GM10248 (cell line): ENCODE results near the gene CLSTN3.

Experiments
- CTCF ChIA-PET: fragments of 300-600 bp; sonication (Branson Sonifier 250); formaldehyde crosslinking; extraction: SDS; loops from one replicate; lab custom pipeline; 2021; ENCODE audit warnings: antibody characterized with exemption; lab: Yijun Ruan, JAX
- POLR2A ChIA-PET: fragments of 350-650 bp; sonication (Branson Sonifier 250); formaldehyde crosslinking; extraction: SDS; loops from one replicate; lab custom pipeline; 2020; ENCODE audit warnings: antibody characterized with exemption; lab: Yijun Ruan, JAX
- DNase-seq: peaks from one replicate; pipeline ENCODE4 v3.0.0; 2012; ENCODE audit errors: extremely low spot score
- CTCF ChIP-seq: IDR thresholded peaks from 2 replicates; pipeline ENCODE4 v1.5.1; 2012; ENCODE audit warnings: mild to moderate bottlenecking, low read depth; ENCODE audit errors: extremely low read depth, missing control alignments, control extremely low read depth

CLSTN3 gene

GRCh38 chr12:7134396-7135166 is 4.4 kb downstream of the CLSTN3 start:
- POLR2A ChIA-PET, result no interaction called here
- DNase-seq, result no peak
- CTCF ChIA-PET, result interaction anchor here (1.3 kb wide), 1 partner anchor 10 kb away, joined by 4 read pairs; no protein-coding TSS in a partner anchor
- no peak for TF ChIP-seq CTCF

GRCh38 chr12:7136071-7136470 is 5.9 kb downstream of the CLSTN3 start:
- CTCF ChIA-PET, result interaction anchor here (1.4 kb wide), 1 partner anchor 8 kb away, joined by 5 read pairs; no protein-coding TSS in a partner anchor
- TF ChIP-seq CTCF, result no peak
- POLR2A ChIA-PET, result no interaction called here
- DNase-seq, result no peak

- no peak for TF ChIP-seq CTCF
- DNase-seq, result no peak
- ChIA-PET POLR2A (no interaction called here), CTCF (interaction anchor here (1.4 kb wide), 1 partner anchor 8 kb away, joined by 5 read pairs; no protein-coding TSS in a partner anchor)
Measured at GRCh38 chr12:7136676-7137075, 6.5 kb downstream of the CLSTN3 start.

- ChIA-PET POLR2A (no interaction called here), CTCF (no interaction called here)
- TF ChIP-seq CTCF, result no peak
- no peak for DNase-seq
Measured at GRCh38 chr12:7137908-7138307, 7.7 kb downstream of the CLSTN3 start.

GRCh38 chr12:7139200-7139599 is 9.0 kb downstream of the CLSTN3 start:
- ChIA-PET POLR2A (no interaction called here), CTCF (interaction anchor here (0.7 to 1.6 kb wide), 4 partner anchors 8 to 31 kb away, joined by 3 to 4 read pairs (median 3); no protein-coding TSS in a partner anchor)
- no peak for TF ChIP-seq CTCF
- no peak for DNase-seq

- POLR2A ChIA-PET, result interaction anchor here (0.7 kb wide), 1 partner anchor 63 kb away, joined by 3 read pairs; no protein-coding TSS in a partner anchor
- no peak for DNase-seq
- CTCF ChIA-PET, result interaction anchor here (0.7 to 2.2 kb wide), 8 partner anchors 9 to 270 kb away, joined by 3 to 5 read pairs (median 4); partner anchors contain the start of gene LRRC23
- TF ChIP-seq CTCF, result no peak
Measured at GRCh38 chr12:7141351-7142005, 11.3 kb downstream of the CLSTN3 start.
